Activated CD8-positive, alpha-beta T cell treated with anti-CD3 and anti-CD28 coated beads for 36 hours (primary cell): Measurements from ENCODE around the gene NETO2. TPM values are rescaled to one million over a fixed set of nuclear protein-coding genes. Genes with fewer than 3 reads are reported as not detected.

Experiments
- ATAC-seq: fragments of 200-7000 bp; cut with Tn5 transposase; one replicate; pipeline ENCODE4 v1.10.0; 2021; ENCODE audit warnings: mild to moderate bottlenecking, moderate library complexity
- CTCF ChIA-PET: fragments of 350-600 bp; sonication (Branson Sonifier 250); formaldehyde crosslinking; loops from one replicate; lab custom pipeline; 2021; ENCODE audit warnings: antibody characterized with exemption; lab: Charles Lee
- POLR2A ChIA-PET: fragments of 350-600 bp; sonication (Branson Sonifier 250); formaldehyde crosslinking; loops from one replicate; lab custom pipeline; 2021; ENCODE audit warnings: antibody characterized with exemption; lab: Charles Lee
- DNase-seq: peaks from one replicate; pipeline ENCODE4 v3.0.0-alpha.2; 2020
- H3K27ac Mint-ChIP-seq: one replicate; pipeline ENCODE4 v1.8.0; 2021; ENCODE audit warnings: mild to moderate bottlenecking, mixed read lengths
- H3K27me3 Mint-ChIP-seq: one replicate; pipeline ENCODE4 v1.8.0; 2021; ENCODE audit warnings: mixed read lengths
- H3K36me3 Mint-ChIP-seq: one replicate; pipeline ENCODE4 v1.8.0; 2021; ENCODE audit warnings: low read depth, mixed read lengths
- H3K4me1 Mint-ChIP-seq: one replicate; pipeline ENCODE4 v1.8.0; 2021; ENCODE audit warnings: low read depth, mixed read lengths
- H3K4me3 Mint-ChIP-seq: one replicate; pipeline ENCODE4 v1.8.0; 2021; ENCODE audit warnings: mild to moderate bottlenecking, moderate library complexity, mixed read lengths
- H3K9me3 Mint-ChIP-seq: one replicate; pipeline ENCODE4 v1.8.0; 2021; ENCODE audit warnings: mixed read lengths
- intact Hi-C: fragments of 100-400 bp; cut with micrococcal nuclease; formaldehyde crosslinking; loops from one replicate; pipeline ENCODE4 v1.10.0; 2022
- total RNA-seq, 2 experiments: library from RNA; stranded (reverse); gene quantifications; one replicate each; pipeline ENCODE4 v1.2.3, GENCODE V29; 2021
- TF ChIP-seq, protein P1 (sequence below): fragments of 200-600 bp; IDR thresholded peaks from one replicate; pipeline ENCODE4 v1.8.0; 2022; ENCODE audit warnings: antibody characterized with exemption, mild to moderate bottlenecking

Gene NETO2
- total RNA-seq, 2 experiments from 2014 or later: 2.8 to 3.1 TPM

DNA sequence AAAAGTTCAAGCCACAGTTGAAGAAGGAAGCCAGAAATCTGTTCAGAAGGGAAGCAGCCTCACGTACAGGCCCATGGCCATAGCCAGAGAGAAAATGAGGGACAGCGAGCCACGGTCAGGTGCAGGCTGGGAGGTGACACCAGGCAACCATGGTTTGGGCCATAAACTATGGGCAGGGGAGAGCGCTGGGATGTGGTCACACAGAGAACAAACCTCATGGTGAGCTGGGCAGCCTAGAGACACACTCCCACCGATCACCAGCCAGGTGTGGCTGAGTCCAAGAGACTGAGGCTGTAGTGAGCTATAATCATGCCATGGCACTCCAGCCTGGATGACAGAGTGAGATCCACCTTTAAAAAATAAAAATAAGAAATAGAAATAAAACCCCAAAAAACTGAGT, 76.5 kb downstream of the NETO2 start:
- H3K4me1 Mint-ChIP-seq: peaks cover 5% of the 10 kb centered on the region
- intact Hi-C loops: no loop called here
- H3K4me3 Mint-ChIP-seq: no peak overlapping the region
- ATAC-seq: no peak
- ChIA-PET CTCF (no interaction called here), POLR2A (no interaction called here)
- no peaks in the 10 kb centered on the region for H3K27me3 Mint-ChIP-seq
- H3K36me3 Mint-ChIP-seq: no peaks in the 10 kb centered on the region
- TF ChIP-seq, protein P1, sequence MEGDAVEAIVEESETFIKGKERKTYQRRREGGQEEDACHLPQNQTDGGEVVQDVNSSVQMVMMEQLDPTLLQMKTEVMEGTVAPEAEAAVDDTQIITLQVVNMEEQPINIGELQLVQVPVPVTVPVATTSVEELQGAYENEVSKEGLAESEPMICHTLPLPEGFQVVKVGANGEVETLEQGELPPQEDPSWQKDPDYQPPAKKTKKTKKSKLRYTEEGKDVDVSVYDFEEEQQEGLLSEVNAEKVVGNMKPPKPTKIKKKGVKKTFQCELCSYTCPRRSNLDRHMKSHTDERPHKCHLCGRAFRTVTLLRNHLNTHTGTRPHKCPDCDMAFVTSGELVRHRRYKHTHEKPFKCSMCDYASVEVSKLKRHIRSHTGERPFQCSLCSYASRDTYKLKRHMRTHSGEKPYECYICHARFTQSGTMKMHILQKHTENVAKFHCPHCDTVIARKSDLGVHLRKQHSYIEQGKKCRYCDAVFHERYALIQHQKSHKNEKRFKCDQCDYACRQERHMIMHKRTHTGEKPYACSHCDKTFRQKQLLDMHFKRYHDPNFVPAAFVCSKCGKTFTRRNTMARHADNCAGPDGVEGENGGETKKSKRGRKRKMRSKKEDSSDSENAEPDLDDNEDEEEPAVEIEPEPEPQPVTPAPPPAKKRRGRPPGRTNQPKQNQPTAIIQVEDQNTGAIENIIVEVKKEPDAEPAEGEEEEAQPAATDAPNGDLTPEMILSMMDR: no peak
- DNase-seq: no peak
- peaks cover 4% of the 10 kb centered on the region for H3K9me3 Mint-ChIP-seq
- H3K27ac Mint-ChIP-seq: no peak overlapping the region

DNA sequence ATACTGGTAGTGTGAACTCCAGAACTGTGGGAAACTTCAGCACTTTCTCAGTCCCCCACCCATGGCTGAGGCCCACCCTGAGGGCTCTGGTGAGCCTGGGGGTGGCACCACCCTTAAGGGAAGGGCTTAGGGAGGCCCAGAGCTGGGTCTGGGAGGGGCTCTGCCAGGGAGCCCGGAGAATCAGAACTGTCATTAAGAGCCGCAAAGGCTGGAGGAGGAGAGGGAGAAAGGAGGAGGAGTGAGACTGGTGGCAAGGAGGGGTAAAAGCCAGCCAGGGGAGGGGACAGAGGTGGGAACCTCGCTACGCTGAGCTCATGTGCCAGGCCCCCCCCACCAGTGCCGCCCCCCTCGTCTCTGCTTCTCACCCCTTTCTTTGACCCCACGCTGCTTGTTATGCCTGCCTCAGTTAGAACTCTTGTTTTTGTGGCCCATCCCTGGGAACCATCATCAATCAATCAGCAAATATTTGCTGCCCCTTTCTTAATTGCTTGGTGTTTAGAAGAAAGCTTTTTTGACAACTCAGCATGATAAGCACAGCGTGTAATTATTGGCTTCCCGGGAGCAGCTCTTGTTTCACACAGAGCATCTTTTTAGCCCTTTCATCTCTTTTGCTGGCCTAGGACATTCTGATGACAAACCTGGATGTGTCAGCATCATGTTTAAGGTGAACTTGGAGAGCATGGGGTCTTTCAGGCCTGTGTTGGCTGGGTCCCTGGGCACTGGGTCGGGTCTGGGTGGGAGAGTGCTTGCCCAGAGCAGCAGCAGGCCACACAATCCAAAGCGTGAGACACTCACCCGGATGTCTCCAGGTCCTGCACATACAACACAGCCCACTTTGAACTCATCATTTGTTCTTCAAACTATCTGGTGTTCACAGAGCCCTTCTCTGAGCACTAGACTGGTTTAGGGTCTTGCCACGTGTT, 77.7 kb downstream of the NETO2 start:
- CTCF ChIA-PET: no interaction called here
- intact Hi-C loops: no loop called here
- ATAC-seq: no peak

DNA sequence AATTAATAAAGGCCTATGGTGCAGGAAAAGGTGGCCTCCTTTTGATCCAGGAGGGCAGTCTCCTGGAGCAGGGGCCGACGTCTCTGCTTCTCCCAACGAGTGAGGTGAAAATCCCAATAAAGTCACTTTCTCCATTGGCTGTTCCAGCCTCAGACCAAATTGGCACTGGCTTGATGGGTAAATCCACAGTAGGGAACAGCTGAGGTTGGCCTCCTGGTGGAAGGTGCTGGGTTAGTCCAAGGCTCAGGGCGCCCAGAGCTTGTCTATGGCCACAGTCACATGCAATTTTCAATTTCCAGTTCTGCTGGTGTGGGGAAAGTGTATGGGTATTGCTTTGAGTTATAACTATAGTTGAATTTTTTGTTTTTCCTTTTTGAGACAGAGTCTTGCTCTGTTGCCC, 79.0 kb downstream of the NETO2 start:
- intact Hi-C loops: no loop called here
- Mint-ChIP-seq H3K36me3 (no peaks in the 10 kb centered on the region), H3K4me1 (peaks cover 5% of the 10 kb centered on the region), H3K27ac (no peak overlapping the region), H3K4me3 (no peak overlapping the region), H3K9me3 (peaks cover 3% of the 10 kb centered on the region), H3K27me3 (no peaks in the 10 kb centered on the region)
- ATAC-seq: no peak
- no peak for DNase-seq
- ChIA-PET CTCF (interaction anchor here (1.9 kb wide), 1 partner anchor 27 kb away, joined by 4 read pairs; no protein-coding TSS in a partner anchor), POLR2A (no interaction called here)
- TF ChIP-seq, protein P1: no peak

More for the DNA sequence above, 77.7 kb downstream of the NETO2 start:
- peaks cover 5% of the 10 kb centered on the region for H3K4me1 Mint-ChIP-seq
- POLR2A ChIA-PET: no interaction called here
- no peak overlapping the region for H3K27ac Mint-ChIP-seq
- H3K4me3 Mint-ChIP-seq: no peak overlapping the region
- no peaks in the 10 kb centered on the region for H3K36me3 Mint-ChIP-seq
- TF ChIP-seq, protein P1: no peak
- DNase-seq: no peak
- H3K27me3 Mint-ChIP-seq: no peaks in the 10 kb centered on the region
- peaks cover 3% of the 10 kb centered on the region for H3K9me3 Mint-ChIP-seq

DNA sequence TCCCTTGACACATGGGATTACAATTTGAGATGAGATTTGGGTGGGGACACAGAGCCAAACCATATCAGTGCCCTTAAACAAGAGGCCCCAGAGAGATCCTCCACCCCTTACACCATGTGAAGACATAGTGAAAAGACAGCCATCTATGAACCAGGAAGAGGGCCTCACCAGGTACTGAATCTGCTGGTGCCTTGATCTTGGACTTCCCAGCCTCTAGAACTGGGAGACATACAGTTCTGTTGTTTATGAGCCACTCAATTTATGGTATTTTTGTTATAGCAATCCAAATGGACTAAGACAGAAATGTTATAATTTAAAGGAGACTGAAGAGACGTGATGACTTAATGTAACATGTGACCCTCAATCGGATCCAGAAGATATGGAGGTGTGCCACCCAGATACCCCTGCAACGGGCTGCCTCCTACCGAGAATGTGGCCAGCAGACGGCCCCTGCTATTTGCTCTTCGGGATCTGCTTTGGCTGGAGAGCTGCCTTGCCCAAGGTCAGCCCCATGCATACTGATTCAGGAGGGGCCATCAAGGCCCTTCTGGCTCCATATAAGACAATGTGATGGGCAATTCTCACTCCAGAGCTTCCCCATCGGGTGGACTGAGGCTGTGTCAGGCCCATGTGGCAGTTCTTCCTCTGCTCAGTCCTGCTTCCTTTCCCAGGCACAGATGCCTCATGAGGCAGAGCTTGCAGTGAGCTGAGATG, 80.6 kb downstream of the NETO2 start:
- intact Hi-C loops: no loop called here
- TF ChIP-seq, protein P1: no peak
- ChIA-PET CTCF (interaction anchor here (1.9 kb wide), 1 partner anchor 25 kb away, joined by 4 read pairs; no protein-coding TSS in a partner anchor), POLR2A (no interaction called here)
- no peak overlapping the region for H3K27ac Mint-ChIP-seq
- no peak for ATAC-seq
- peaks cover 3% of the 10 kb centered on the region for H3K9me3 Mint-ChIP-seq
- no peak overlapping the region for H3K4me3 Mint-ChIP-seq
- H3K27me3 Mint-ChIP-seq: no peaks in the 10 kb centered on the region
- no peak for DNase-seq
- no peaks in the 10 kb centered on the region for H3K36me3 Mint-ChIP-seq
- H3K4me1 Mint-ChIP-seq: no peaks in the 10 kb centered on the region
